ENCODE data around the gene NEDD4.

The NEDD4 gene

GRCh38 chr15:55942332-55942731 lies 51.1 kb downstream of the NEDD4 start:
- H3K27me3 ChIP-seq (ENCODE audit: insufficient read depth, insufficient read length) = no peaks in the 10 kb centered on the region
- no peak overlapping the region for H3K4me3 ChIP-seq (ENCODE audit: insufficient read length, low read depth)
- H3K9me3 ChIP-seq (ENCODE audit: insufficient read depth, low read length) = no peaks in the 10 kb centered on the region
- TF ChIP-seq SUZ12 (IDR thresholded peaks at IDR 0.05; ENCODE audit: extremely low read depth, insufficient read depth, insufficient read length) (no peak), ZNF274 (IDR thresholded peaks at IDR 0.05; ENCODE audit: low read depth, low read length) (no peak), YY1 (IDR thresholded peaks at IDR 0.05; ENCODE audit: insufficient read depth, insufficient read length) (no peak)
- no peak overlapping the region for H3K9ac ChIP-seq (ENCODE audit: insufficient read length, low read depth)
- no peaks in the 10 kb centered on the region for H3K36me3 ChIP-seq (ENCODE audit: insufficient read depth, insufficient read length, low read length)
- H3K4me1 ChIP-seq (ENCODE audit: insufficient read depth, insufficient read length) = no peaks in the 10 kb centered on the region
- no peak for DNase-seq (ENCODE audit: low read depth, low spot score)

GRCh38 chr15:55937040-55937439 lies 56.4 kb downstream of the NEDD4 start:
- Histone ChIP-seq H3K4me1 (ENCODE audit: insufficient read depth, insufficient read length) (no peaks in the 10 kb centered on the region), H3K9ac (ENCODE audit: insufficient read length, low read depth) (no peak overlapping the region), H3K9me3 (ENCODE audit: insufficient read depth, low read length) (no peaks in the 10 kb centered on the region), H3K27me3 (ENCODE audit: insufficient read depth, insufficient read length) (no peaks in the 10 kb centered on the region), H3K36me3 (ENCODE audit: insufficient read depth, insufficient read length, low read length) (no peaks in the 10 kb centered on the region), H3K4me3 (ENCODE audit: insufficient read length, low read depth) (no peak overlapping the region)
- no peak for DNase-seq (ENCODE audit: low read depth, low spot score)
- no peak for TF ChIP-seq SUZ12 (IDR thresholded peaks at IDR 0.05; ENCODE audit: extremely low read depth, insufficient read depth, insufficient read length)
- no peak for TF ChIP-seq YY1 (IDR thresholded peaks at IDR 0.05; ENCODE audit: insufficient read depth, insufficient read length)
- TF ChIP-seq ZNF274 (IDR thresholded peaks at IDR 0.05; ENCODE audit: low read depth, low read length) = no peak

DNA sequence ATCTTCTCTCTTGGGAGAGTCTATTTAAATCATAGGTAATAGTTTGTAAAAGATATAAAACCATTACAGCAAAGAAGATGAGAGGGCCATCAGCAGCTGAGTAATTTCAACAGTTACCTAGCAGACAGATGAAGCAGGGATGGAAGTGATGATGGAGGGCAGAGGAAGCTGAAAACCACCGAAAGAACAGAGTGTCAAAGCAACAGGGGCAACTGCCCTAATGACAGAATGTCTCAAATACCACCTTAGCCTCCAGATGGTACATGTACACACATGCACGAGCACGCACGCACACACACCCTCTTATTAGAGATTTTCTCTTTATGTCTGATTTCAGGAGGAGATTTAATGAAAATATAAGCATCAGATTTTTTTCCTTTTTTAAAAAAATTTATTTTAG lies 64.5 kb downstream of the NEDD4 start:
- Histone ChIP-seq H3K27me3 (ENCODE audit: insufficient read depth, insufficient read length) (no peaks in the 10 kb centered on the region), H3K4me1 (ENCODE audit: insufficient read depth, insufficient read length) (no peaks in the 10 kb centered on the region), H3K36me3 (ENCODE audit: insufficient read depth, insufficient read length, low read length) (no peaks in the 10 kb centered on the region), H3K4me3 (ENCODE audit: insufficient read length, low read depth) (no peak overlapping the region), H3K9me3 (ENCODE audit: insufficient read depth, low read length) (no peaks in the 10 kb centered on the region), H3K9ac (ENCODE audit: insufficient read length, low read depth) (no peak overlapping the region)
- TF ChIP-seq YY1 (IDR thresholded peaks at IDR 0.05; ENCODE audit: insufficient read depth, insufficient read length) = no peak
- TF ChIP-seq ZNF274 (IDR thresholded peaks at IDR 0.05; ENCODE audit: low read depth, low read length) = no peak
- TF ChIP-seq SUZ12 (IDR thresholded peaks at IDR 0.05; ENCODE audit: extremely low read depth, insufficient read depth, insufficient read length) = no peak
- no peak for DNase-seq (ENCODE audit: low read depth, low spot score)

GRCh38 chr15:55921744-55922143 lies 71.7 kb downstream of the NEDD4 start:
- TF ChIP-seq ZNF274 (IDR thresholded peaks at IDR 0.05; ENCODE audit: low read depth, low read length) (no peak), YY1 (IDR thresholded peaks at IDR 0.05; ENCODE audit: insufficient read depth, insufficient read length) (no peak), SUZ12 (IDR thresholded peaks at IDR 0.05; ENCODE audit: extremely low read depth, insufficient read depth, insufficient read length) (no peak)
- DNase-seq (ENCODE audit: low read depth, low spot score) = no peak
- no peaks in the 10 kb centered on the region for H3K4me1 ChIP-seq (ENCODE audit: insufficient read depth, insufficient read length)
- H3K27me3 ChIP-seq (ENCODE audit: insufficient read depth, insufficient read length) = no peaks in the 10 kb centered on the region
- H3K4me3 ChIP-seq (ENCODE audit: insufficient read length, low read depth) = no peak overlapping the region
- no peaks in the 10 kb centered on the region for H3K9me3 ChIP-seq (ENCODE audit: insufficient read depth, low read length)
- no peak overlapping the region for H3K9ac ChIP-seq (ENCODE audit: insufficient read length, low read depth)
- H3K36me3 ChIP-seq (ENCODE audit: insufficient read depth, insufficient read length, low read length) = no peaks in the 10 kb centered on the region

DNA sequence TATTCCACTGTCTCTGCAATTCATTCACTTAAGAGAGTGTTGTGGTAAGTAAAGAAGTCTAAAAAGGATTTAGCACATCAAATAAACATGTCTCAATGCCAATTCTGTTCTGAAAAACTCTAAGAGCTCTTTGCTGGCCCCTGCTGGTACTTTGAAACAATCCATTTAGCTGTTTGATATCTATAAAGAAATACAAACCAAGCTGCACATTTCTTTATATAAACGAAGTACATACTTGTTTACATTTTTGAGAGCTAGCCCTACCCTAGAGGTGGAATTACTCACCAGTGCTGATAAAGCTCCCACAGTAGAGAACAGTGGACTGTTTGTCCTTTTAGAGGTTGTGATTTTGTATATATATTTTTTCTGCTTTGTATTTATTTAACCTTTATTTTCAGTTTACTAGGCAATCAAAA lies 75.5 kb downstream of the NEDD4 start:
- H3K4me3 ChIP-seq (ENCODE audit: insufficient read length, low read depth) = no peak overlapping the region
- no peak overlapping the region for H3K9ac ChIP-seq (ENCODE audit: insufficient read length, low read depth)
- H3K9me3 ChIP-seq (ENCODE audit: insufficient read depth, low read length) = no peaks in the 10 kb centered on the region
- TF ChIP-seq ZNF274 (IDR thresholded peaks at IDR 0.05; ENCODE audit: low read depth, low read length) (no peak), SUZ12 (IDR thresholded peaks at IDR 0.05; ENCODE audit: extremely low read depth, insufficient read depth, insufficient read length) (no peak), YY1 (IDR thresholded peaks at IDR 0.05; ENCODE audit: insufficient read depth, insufficient read length) (no peak)
- DNase-seq (ENCODE audit: low read depth, low spot score) = no peak
- no peaks in the 10 kb centered on the region for H3K4me1 ChIP-seq (ENCODE audit: insufficient read depth, insufficient read length)
- no peaks in the 10 kb centered on the region for H3K27me3 ChIP-seq (ENCODE audit: insufficient read depth, insufficient read length)
- H3K36me3 ChIP-seq (ENCODE audit: insufficient read depth, insufficient read length, low read length) = no peaks in the 10 kb centered on the region

GRCh38 chr15:55916666-55917409 lies 76.6 kb downstream of the NEDD4 start:
- H3K9me3 ChIP-seq (ENCODE audit: insufficient read depth, low read length) = no peaks in the 10 kb centered on the region
- no peak overlapping the region for H3K9ac ChIP-seq (ENCODE audit: insufficient read length, low read depth)
- no peaks in the 10 kb centered on the region for H3K36me3 ChIP-seq (ENCODE audit: insufficient read depth, insufficient read length, low read length)
- no peak overlapping the region for H3K4me3 ChIP-seq (ENCODE audit: insufficient read length, low read depth)
- no peaks in the 10 kb centered on the region for H3K4me1 ChIP-seq (ENCODE audit: insufficient read depth, insufficient read length)
- no peak for DNase-seq (ENCODE audit: low read depth, low spot score)
- H3K27me3 ChIP-seq (ENCODE audit: insufficient read depth, insufficient read length) = no peaks in the 10 kb centered on the region
- no peak for TF ChIP-seq SUZ12 (IDR thresholded peaks at IDR 0.05; ENCODE audit: extremely low read depth, insufficient read depth, insufficient read length)
- TF ChIP-seq YY1 (IDR thresholded peaks at IDR 0.05; ENCODE audit: insufficient read depth, insufficient read length) = no peak
- no peak for TF ChIP-seq ZNF274 (IDR thresholded peaks at IDR 0.05; ENCODE audit: low read depth, low read length)

- H3K9me3 ChIP-seq (ENCODE audit: insufficient read depth, low read length) = no peaks in the 10 kb centered on the region
- no peaks in the 10 kb centered on the region for H3K27me3 ChIP-seq (ENCODE audit: insufficient read depth, insufficient read length)
- no peaks in the 10 kb centered on the region for H3K4me1 ChIP-seq (ENCODE audit: insufficient read depth, insufficient read length)
- TF ChIP-seq ZNF274 (IDR thresholded peaks at IDR 0.05; ENCODE audit: low read depth, low read length) = no peak
- no peak for TF ChIP-seq SUZ12 (IDR thresholded peaks at IDR 0.05; ENCODE audit: extremely low read depth, insufficient read depth, insufficient read length)
- TF ChIP-seq YY1 (IDR thresholded peaks at IDR 0.05; ENCODE audit: insufficient read depth, insufficient read length) = no peak
- H3K4me3 ChIP-seq (ENCODE audit: insufficient read length, low read depth) = no peak overlapping the region
- no peak overlapping the region for H3K9ac ChIP-seq (ENCODE audit: insufficient read length, low read depth)
- DNase-seq (ENCODE audit: low read depth, low spot score) = no peak
- H3K36me3 ChIP-seq (ENCODE audit: insufficient read depth, insufficient read length, low read length) = no peaks in the 10 kb centered on the region
These were observed 77.4 kb downstream of the NEDD4 start for GRCh38 chr15:55915876-55916567.
